ENCODE data around the gene DENND1B. TPM values are rescaled to one million over a fixed set of nuclear protein-coding genes. Genes with fewer than 3 reads are reported as not detected.
A peak's percentile ranks its signal among the peaks of the same experiment; 100 is the strongest.

The DENND1B gene
- total and polyA plus RNA-seq, 2 of the 13 experiments (the other 11 are each of a cell fraction or from before 2014, with no cell fraction given) = 2.6 to 5.7 TPM

DNA sequence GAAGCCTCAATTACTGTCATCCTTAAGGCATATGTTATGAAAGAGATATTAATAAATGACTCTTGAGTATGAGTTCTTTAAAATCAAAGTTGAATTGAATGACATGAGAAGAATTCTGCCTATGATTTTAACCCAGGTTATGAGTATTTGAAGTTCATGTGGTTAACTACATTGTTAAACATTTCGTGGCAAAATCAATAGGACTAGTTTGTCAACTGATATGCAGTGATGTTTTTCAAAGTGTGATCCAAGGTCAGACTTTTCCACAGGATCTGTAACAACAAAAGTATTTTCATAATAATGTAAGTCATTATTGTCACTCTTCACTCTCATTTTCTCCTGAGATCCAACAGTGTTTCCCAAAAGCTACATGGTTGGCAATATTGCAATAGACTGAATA lies 189.5 kb downstream of the DENND1B start (continued):
- TF ChIP-seq THRA (CRISPR knock-in tag; IDR thresholded peaks at IDR 0.05; ENCODE audit: borderline replicate concordance) (peak; percentile 58; the same call in 1 of the 2 replicates), MIXL1 (CRISPR knock-in tag; IDR thresholded peaks at IDR 0.05) (peak; percentile 84; the same call in 1 of the 2 replicates), ZNF331 (CRISPR knock-in tag; IDR thresholded peaks at IDR 0.05) (peak; percentile 43; the same call in 1 of the 2 replicates), HDAC1 (CRISPR knock-in tag; IDR thresholded peaks at IDR 0.05) (peak; percentile 30; the same call in 1 of the 2 replicates), RERE (CRISPR knock-in tag; IDR thresholded peaks at IDR 0.05; ENCODE audit: low read depth) (peak; percentile 51; the same call in 1 of the 2 replicates), CERS6 (CRISPR knock-in tag; IDR thresholded peaks at IDR 0.05) (no peak), NR3C1 (CRISPR knock-in tag; IDR thresholded peaks at IDR 0.05) (no peak), FOXJ3 (CRISPR knock-in tag; IDR thresholded peaks at IDR 0.05; ENCODE audit: borderline replicate concordance) (peak; percentile 66; the same call in 1 of the 2 replicates), TBL1XR1 (IDR thresholded peaks at IDR 0.05; ENCODE audit: borderline replicate concordance, low read length, partially characterized antibody) (peak; percentile 56), HMG20A (CRISPR knock-in tag; IDR thresholded peaks at IDR 0.05; ENCODE audit: borderline replicate concordance) (peak; percentile 79; the same call in 1 of the 2 replicates), ZNF503 (CRISPR knock-in tag; IDR thresholded peaks at IDR 0.05) (peak; percentile 61; the same call in 1 of the 2 replicates), MYPOP (CRISPR knock-in tag; IDR thresholded peaks at IDR 0.05) (no peak)
